ENCODE results near the gene TBX1.
"Not testable (repeated sequence)": the region's sequence is repeated elsewhere in the genome, so short reads cannot be mapped to it uniquely, and the experiment has no call there.

Gene TBX1

DNA sequence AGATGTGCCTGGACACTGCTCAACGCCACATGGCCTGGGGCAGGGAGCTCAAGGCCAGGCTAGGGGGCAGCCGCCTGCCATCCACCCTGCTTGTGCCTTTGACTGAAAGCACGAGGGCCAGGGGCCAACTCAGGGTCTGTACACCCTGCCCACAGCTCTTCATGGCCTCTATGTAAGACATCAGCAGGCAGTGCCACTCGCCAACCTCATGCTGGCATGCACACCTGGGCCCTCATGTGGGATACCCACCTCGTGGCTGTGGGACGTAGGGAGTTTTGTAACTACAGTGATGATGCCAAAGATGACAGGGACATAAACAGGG, 25.6 kb downstream of the TBX1 start:
- DNase-seq = no peak

DNA sequence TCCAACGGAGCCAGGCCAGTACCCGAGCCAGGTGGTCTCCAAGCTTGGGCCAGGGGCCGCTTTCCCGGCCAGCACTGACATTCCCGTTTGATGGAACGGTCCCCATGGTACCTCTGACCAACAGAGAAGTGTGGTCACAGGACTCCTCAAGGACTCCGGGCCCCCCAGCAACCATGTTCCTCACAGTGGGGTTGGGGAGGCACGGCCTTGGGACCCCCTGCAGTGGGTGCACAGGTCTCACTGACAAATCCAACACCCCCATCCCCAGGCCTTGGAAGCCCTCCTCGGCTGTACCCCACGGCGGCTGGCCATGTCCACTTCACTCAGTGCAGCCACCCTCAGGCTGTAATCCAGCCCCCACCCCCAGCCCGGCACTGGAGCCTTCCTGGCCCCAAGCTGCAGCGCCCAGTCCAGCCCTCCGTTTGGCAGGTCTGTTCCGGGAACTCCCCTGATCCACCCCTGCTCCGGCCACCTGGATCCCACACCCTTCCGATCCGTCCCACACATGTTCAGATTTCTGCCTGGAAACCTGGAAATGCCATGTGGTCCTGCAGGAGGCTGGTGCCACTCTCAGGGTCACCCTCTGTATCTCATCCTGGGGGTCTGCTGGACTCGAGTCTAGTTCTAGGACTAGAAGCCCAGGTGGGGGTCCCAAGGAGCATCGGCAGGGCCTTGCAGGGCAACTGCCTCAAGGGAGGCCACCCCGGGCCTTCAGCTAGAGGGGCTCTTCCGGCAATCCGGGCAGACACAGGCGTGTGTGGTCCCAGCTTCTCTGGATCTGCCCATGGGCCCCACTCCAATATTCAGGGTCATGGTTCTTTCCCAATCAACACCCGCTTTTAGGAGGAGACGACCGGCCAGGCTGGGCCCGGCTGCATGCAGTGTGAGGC, 26.6 kb downstream of the TBX1 start:
- DNase-seq = no peak

DNA sequence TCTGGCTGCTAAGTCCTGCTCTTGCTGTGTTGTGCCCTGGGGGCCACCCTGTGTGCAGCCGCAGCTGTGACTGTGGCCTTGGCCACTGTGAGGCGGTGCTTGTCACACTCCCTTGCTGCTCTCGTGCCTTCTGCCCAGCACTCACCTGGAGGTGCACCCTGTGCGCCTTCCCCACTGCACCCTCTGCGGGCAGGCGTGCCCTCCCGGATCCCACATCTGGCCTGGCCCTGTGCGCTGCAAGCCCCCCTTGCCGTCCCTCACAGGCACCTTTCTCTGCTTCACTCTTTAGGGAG, 27.2 kb downstream of the TBX1 start:
- no peak for DNase-seq

DNA sequence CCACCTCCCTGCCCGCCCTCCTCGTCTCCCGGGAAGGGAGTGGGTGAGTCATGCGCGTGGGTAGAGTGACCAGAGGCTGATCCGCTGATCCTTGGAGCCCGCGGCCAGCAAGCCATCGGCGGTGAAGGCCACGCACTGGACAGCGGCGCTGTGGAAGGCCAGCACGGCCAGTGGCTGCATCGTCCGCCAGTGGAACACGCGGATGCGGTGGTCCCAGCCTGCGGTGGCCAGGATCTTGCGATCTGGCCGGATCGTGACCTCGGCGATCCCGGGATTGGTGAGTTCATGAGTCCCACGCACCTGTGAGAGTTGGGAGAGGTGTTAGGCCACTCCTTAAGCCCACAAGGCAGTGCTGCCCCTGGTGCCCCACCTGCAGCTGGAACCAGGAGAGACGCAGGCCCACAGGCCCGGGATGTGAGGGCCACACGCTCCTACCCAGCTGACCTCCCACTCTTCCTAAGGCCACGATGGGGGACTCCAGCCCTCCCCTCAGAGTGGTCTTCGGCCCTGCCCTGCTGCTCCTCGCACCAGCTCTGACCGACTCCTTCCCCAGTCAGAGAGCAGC, 28.2 kb downstream of the TBX1 start:
- DNase-seq = no peak

DNA sequence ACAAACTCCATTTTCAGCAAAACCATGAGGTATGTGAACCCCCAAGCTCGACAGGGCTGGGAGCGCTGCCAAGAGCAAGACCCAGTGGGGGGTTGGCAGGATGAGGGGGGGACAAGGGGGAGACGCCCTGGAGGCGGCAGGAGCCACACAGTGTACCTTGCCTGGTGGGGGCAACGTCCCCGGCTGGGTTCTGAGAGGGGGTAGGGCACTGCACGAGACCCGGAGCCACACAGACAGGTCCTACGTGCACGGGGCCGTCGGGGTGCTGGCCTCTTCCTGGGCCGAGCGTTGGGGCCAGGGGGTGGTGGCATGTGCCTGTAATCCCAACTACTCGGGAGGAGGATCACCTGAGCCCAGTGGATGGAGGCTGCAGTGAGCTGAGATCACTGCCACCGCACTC, 28.8 kb downstream of the TBX1 start:
- no peak for DNase-seq

DNA sequence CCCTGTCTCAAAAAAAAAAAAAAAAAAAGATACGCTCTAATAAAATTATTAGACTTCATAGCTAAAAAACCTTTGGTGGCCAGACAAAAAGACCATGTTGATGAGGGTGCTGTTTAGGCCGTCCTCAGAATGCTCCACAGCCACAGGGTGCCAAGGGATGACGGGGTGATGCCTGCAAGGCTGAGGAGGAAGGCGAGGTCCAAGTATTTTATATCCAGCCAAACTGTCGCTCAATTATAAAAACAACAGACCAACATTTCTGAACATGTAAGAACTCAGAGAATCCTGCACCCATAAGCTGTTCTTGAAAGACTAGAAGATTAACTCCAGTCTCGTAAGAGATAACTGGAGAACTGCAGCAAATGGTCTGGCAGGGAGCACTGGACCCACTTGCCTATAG, 29.2 kb downstream of the TBX1 start:
- DNase-seq = no peak

DNA sequence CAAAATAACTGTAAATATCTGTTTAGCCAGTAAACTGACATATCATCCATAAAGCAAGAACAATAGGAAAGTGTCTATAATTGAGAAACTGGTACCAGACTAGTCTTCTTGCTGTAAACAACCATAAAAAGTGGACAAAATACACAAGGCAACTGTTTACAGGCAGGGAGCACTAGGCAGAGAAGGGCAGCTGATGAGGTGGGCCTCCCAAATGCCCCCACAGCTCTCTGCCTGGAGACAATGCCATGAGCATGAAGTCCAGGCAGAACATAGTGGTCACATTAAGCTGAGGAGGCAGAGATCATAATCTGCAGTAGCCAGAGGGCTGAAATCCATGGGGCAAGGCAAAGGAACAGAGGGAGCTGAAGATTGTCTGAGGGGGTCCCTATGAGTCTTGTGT, 30.7 kb downstream of the TBX1 start:
- no peak for DNase-seq

DNA sequence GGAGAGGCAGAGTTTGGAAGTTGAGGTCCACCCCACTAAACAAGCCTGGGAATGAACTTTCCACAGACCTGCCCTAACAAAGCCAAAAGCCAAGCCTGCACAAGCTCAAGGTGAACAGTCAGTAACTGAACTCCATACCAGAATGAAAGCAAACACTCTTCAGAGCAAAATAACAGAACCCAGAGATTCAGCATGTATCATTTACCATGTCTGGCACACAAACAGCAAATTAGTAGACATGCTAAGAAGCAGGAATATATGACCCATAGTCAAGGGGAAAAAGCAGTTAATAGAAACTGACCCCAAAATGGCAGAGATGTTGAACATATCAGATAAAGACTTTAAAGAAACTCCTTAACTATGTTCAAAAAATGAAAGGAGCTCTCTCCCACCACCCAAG, 31.3 kb downstream of the TBX1 start:
- DNase-seq = no peak

DNA sequence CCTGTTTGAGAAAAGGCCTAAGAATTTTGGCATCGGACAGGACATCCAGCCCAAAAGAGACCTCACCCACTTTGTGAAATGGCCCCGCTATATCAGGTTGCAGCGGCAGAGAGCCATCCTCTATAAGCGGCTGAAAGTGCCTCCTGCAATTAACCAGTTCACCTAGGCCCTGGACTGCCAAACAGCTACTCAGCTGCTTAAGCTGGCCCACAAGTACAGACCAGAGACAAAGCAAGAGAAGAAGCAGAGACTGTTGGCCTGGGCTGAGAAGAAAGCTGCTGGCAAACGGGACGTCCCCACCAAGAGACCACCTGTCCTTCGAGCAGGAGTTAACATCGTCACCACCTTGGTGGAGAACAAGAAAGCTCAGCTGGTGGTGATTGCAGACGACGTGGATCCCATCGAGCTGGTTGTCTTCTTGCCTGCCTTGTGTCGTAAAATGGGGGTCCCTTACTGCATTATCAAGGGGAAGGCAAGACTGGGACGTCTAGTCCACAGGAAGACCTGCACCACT, 31.9 kb downstream of the TBX1 start:
- not testable (repeated sequence) for DNase-seq

DNA sequence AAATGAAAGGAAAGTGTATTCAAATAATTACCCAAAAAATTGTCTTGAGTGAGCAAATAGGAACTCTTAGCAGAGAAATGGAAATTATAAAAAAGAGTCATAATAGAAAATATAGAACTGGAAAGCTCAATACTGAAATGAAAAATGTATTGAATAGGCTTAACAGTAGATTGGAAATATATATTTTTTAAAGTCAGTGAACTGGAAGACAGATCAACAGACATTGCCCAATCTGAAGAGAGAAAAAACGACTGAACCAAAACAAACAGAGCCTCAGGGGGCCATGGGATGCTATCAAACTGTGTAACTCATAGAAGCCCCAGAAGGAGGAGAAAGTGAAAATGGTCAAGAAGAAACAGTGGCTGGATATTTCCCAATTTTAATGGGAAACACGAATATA, 32.6 kb downstream of the TBX1 start:
- no peak for DNase-seq

DNA sequence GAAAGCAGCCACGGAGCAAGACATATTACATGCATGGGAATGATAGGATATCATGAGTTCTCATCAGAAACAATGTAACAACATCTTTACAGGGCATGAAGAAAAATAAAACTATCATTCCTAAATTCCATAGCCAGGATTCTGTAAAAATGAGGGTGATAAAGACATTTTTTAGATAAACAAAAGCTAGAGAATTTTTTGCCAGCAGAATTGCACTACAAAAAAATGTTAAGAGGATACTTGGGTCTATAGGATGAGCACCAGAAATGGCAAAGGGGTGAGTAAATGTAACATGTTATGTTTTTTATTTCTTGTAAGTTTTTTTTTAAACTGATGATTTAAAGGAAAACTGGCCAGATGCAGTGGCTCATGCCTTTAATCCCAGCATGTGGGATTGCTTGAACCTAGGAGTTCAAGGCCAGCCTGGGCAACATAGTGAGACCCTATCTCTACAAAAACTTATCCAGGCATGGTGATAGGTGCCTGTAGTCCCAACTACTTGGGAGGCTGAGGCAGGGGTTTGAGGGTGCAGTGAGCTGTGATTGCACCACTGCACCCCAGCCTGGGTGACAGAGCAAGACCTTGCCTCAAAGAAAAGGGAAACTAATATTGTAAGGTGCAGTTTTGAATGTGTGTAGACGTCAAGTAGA, 33.2 kb downstream of the TBX1 start:
- no peak for DNase-seq

DNA sequence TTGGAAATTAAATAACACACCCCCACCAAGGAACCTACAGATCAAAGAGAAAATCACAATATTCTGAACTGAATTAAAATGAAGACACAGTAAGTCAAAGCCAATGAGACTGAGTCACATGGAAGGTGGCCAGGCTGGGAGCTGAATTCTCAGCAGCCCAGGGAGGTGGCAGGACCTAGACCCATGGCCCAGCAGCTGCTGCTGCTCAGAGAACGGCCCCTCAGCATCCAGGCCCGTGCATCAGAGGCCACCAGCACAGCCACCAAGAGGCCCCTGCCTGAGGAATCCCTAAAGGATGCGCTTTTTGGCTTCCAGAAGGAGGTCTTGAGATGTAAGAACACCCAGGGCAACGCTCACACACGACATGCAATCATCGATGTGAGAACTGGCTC, 35.0 kb downstream of the TBX1 start:
- DNase-seq = no peak

DNA sequence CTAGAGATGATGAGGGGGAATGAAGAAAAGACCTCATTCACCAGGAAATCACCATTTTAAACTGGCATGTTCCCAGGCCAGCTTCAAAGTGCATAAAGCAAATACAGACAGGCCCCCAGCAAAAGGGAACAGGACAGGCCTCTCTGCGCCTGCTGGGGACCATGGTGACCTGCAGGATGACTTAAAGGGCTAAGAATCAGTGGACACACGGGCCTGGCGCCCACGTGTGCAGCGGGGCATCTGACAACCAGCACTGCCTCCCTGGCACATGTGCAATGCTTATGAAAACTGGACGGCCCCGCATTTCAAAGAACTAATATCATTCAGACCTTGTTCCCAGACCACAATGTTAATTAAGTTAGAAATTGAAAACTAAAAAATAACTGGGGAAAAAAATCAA, 35.6 kb downstream of the TBX1 start:
- DNase-seq = no peak

DNA sequence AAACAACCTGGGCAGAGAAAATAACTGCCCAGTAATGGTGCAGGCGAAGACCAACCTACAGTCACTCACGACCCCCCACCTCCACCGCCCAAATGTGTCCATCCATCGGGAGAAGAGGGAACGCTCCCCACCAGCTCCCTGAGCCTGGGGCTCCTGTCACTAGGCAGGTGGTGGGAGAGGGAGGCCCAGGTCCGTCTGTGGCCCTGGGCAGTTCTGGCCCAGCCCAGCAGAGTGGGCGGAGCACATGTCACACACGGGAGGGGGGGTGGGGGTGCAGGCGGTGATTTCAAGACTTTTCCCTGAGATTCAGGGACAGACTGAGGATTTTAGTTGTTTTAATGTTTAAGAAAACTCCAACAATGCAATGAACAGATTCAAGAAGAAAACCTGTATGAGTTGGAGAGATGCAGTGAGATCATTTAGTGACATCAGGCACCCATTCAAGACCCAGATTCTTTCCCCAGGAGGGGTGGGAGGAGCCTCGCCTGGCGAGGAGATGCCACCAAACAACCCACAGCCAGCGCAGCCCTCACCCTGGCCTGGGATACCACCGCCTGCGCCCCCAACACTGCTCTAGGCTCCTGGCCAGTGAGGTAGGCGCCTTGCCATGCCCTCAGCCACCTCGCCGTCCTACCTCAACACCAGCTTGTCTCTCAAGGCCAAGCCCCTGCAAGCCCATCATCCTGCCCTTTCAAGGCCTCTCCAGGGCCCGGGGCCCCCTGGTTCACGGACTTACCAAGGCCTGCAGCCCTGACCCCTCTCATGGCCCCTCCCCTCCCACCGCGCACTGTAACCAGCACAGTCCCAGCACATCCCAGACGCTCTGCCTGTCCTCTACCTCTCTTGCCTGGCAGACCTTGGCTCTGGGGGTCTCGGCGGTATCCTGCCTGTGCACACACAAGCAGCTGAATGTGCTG, 36.8 kb downstream of the TBX1 start:
- no peak for DNase-seq

DNA sequence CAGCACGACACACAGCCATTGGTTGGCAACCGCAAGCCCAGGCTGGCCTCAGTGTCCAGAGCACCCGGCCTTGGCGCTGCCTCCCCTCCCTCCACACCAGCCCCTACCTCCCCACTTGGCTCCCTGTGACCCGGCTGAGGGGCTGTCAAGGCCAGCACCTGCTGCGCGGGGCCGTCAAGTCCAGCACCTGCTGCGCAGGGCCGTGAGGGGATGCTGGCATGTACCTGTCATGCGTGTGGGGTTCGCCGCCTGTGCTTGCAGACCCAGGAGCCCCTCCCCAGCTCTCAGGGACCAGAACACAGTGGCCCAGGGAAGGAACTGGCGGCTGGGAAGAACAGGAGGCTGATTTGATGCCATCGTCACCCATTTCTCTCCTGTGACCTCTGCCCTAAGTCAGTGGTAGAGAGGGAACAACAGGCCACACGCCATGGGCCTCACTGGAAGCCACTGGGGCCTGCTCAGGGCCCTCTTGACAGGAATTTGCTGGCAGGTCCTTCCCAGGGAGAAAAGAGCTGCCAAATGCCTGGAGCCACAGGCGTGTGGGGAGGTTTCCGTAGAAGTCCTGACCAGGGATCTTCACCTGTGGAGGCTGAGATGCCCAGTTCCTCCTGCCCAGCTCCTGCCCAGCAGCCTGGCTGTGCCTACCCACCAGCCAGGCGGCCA, 37.6 kb downstream of the TBX1 start:
- no peak for DNase-seq

DNA sequence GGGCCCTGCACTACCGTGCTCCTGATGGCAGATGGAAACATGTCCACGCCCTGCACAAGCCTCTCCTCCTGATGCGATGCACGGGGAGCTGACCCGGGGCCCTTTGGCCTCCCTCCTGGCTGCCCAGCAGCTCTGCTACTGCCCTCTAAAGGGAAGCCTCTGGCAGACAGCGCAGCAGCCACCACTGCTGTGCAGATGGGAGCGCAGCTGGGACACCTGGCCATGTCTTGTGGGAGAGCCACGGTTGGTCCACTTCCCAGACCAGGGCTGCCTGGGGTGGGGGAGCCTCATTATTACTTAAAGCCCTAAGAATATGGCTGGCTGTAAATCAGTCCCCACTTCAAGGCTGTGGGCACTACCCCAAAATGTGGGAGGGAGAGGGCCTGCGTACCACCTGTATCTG, 38.3 kb downstream of the TBX1 start:
- DNase-seq = no peak

DNA sequence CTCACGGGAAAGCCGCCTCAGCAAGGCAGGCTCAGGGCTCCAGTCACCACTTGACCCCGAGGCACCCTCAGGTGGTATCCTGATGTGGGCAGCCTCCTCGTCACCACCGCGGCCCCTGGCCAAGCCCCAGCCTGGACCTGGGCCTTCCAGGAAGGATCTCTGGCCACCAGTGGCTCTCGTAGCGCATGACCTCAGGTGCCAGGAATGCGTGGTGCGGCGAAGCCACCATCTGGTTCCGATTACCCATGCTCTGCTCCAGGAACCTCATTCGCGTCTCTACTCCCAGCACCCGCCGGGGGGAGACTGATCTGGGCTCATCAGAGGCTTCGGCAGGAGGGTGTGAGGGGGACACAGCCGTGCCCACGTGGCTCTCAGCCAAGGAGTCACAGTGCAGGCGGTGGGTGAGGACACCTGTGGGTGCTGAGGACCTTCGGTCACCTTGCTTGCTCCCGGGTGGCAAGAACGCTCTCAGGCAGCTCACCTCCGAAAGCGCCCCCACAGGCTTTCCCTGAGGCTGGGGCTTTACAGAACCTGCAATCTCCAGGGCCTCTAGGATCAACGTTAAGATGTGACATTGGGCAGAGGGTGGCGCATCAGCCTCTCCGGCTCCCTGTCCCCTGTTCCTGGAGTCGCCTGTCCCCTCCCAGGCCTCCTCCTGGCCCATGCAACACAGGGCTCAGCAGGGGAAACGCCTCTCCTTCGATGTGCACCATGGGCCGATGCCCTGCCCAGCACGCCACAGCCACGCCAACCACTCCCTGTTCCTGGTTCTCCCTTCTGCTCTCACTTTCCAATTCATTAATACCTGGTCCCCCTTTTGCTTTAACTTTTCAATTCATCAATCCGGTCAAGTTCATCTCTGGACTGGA, 39.0 kb downstream of the TBX1 start:
- DNase-seq = no peak

DNA sequence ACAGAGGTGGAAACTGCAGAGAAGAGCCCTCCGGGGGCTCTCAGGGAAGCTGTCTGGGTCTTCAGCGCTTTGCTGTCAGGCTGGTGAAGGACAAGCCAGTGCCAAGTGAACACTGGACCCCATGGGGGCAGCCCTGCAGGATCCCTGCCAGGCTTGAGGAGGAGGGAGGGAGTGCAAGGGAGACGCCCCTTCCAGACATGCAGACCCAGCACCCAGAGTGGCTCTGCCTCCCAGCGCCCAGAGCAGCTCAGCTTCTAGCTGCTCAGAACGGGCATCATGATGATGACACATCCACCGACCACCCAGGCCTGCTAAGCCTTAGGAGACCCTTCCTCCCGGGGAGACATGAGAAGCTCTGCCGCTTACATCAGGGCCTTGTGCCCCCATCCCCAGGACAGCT, 39.7 kb downstream of the TBX1 start:
- DNase-seq = no peak

DNA sequence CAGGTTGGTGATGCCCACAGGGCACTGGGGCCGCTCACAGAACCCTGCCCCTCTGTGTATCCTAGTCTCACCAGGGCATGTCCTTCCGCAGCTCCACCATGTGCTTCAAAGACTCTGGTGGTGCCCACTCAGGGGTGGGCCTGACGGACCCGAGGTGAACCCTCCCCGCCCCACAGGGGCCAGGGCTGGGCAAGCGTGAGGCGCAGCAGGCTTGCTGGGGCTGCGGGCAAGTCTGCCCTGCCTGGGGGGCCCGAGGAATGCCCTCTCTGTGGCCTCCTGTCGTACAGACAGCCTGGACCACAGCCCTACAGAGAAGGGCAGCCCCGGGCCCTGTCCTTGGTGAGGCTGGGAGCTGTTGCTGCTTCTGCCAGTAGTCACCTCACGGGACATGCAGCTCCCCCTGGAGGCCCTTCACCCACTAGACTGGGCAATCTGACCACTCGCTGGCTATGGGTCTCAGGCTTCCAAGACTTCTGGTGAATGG, 40.2 kb downstream of the TBX1 start:
- no peak for DNase-seq

DNA sequence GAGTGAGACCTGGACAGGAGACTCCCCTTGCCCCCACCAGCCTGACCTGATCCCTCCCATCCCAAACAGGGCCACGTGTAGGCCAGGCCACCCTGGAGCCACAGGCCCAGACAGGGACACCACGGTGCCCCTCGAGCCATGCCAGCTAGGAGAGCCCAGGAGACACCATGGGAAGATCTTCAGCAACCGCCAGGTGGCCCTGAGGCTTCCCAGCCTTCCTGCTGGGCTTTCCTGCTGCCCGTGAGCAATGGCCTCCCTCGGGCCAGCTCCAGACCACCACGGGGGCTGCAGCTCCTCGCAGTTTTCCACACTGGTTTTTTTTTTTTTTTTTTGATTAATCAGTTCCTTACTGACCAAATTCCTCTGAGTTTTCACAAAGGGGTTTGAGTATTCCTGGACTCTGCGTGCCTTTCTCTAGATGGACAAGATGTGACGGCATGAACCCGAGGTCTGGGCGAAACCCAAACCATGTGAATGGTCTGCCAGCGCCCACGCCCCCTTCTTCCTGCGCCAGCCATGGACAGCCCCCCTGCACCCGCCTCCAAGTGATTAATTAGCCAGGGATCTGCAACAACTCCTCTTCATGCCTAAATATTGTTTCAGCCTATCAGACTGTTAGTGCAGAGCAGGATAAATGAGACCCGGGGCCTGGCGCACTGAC, 40.9 kb downstream of the TBX1 start:
- DNase-seq = no peak
